HG03460 (cell line): ENCODE results near the gene PPAN.
A peak's percentile ranks its signal among the peaks of the same experiment; 100 is the strongest.

Experiments used
- ATAC-seq: cut with Tn5 transposase; IDR thresholded peaks from one replicate; pipeline ENCODE4 v1.9.1; 2021; ENCODE audit not compliant: unreplicated experiment

The PPAN gene, protein sequence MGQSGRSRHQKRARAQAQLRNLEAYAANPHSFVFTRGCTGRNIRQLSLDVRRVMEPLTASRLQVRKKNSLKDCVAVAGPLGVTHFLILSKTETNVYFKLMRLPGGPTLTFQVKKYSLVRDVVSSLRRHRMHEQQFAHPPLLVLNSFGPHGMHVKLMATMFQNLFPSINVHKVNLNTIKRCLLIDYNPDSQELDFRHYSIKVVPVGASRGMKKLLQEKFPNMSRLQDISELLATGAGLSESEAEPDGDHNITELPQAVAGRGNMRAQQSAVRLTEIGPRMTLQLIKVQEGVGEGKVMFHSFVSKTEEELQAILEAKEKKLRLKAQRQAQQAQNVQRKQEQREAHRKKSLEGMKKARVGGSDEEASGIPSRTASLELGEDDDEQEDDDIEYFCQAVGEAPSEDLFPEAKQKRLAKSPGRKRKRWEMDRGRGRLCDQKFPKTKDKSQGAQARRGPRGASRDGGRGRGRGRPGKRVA

DNA sequence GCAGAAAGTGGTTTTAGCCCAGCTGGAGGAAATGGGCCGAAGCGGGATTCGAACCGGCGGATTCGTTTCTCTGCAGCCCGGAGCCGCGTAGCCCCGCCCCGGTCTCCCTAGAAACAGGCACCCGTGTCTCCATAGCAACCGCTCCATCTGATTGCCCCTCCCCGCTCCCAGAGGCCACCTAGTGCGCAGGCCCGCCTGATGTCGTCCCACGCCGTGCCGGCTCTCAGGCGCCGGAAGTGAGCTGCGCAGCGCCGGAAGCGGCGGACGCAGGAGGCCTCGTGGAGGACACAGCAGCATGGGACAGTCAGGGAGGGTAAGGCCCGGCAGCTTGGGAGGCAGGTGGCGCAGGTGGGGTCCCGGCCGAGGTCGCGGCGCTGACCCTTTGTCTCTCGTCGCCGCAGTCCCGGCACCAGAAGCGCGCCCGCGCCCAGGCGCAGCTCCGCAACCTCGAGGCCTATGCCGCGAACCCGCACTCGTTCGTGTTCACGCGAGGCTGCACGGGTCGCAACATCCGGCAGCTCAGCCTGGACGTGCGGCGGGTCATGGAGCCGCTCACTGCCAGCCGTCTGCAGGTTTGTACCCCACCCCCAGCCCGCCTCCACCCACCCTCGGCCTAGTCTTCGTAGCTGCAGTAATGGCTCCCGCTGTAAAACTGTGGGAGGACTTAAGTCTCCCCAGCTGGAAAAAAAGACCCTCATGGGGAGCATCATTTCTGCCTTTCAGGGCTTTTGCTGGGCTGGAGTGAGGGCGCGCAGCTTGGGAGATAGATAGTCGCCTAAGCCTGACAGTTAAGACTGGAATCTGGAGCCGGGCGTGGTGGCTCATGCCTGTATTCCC is at the start of gene PPAN:
PPAN (plus strand) TSS at position 263 of the 837 bp plus-strand sequence; CDS start at position 296, 33 bp downstream.
- peak; percentile 44 for ATAC-seq

DNA sequence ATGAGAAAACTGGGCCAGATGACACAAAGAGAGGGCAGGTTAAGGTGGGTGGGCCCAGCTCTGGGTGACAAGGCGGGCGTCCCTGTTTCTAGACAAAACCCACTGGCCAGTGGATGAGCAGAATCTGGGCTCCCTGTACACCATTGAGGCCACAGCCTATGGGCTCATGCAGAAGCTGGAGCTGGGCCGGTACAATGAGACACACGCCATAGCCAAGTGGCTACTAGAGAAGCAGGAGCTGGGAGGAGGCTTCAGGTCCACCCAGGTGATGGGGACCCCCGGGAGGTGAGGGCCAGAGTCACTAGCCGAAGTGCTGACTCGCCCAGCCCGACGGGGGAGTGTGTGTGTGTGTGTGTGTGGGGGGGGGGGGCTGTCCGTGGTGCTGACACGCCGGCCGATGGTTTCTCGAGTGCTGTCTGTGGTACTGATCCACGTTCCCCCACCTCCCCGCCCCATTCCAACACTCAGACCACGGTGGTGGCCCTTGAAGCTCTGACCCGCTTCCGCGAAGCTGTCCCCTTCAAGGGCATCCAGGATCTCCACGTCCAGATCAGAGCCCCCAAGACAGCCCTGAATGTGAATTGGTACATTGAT is 44.3 kb upstream of the PPAN start:
- ATAC-seq = no peak

DNA sequence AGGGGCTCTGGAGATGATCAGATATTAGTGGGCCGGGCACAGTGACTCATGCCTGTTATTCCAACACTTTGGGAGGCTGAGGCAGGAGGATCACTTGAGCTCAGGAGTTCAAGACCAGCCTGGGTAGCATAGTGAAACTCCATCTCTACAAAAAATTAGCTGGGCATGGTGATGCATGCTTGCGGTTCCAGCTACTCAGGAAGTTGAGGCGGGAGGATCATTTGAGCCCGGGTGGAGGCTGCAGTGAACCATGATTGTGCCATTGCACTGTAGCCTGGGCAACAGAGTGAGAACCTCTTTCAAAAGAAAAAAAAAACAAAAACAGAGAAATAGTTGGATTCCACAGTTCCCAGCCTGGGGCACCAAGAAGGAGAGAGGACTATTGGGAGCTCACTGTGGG is 38.0 kb upstream of the PPAN start:
- no peak for ATAC-seq

DNA sequence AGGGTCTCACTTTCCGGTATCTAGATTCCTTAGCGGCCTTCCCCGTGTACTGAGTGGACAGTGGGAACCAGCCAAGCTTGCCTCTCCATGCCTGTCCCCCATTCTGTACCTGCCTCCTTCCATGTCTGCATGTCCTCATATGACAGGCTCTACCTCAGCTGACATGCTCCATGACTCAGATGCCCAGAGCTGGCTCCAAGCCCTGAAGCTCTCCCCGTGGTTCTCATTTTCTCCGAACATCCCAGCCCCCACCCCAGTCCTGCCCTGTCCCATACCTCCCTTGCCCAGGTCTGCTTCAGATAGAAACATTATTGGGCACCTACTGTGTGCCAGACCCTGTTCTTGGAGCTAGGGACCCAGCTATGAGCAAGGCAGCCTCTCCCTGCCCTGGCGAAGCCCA is 37.1 kb upstream of the PPAN start:
- no peak for ATAC-seq

DNA sequence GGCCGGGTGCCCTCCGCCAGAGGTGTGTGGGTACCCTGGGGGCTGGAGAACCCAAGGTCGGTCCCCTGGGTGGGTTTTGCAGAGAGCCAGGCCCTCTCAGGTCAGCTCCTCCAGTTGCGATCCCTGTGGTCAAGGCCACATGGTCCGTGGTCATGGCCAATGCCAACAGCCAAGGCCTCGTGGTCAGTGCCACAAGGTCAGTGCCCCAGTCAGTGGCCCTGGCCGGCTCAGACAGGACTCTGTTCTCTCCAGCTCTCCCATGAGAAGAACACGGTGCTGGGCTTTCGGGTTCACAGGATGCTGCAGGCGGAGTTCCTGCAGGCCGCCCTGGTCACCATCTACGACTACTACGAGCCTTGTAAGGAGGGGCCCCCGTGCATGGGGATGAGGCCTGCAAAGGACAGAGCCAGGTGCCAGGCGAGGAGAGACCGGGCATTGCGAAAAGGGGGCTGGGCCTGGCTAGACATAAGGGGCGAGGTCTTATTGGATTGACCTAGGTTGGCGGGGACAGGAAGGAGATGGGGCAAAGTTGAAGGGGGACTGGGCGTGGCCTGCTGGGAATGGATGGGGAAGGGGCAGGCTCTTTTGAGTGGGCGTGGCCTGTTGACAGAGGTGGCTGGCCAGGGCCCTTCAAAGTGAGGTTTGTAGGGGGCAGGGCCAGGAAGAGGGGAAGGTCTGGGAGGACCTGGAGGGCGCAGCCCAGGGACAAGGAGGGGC is 35.3 kb upstream of the PPAN start:
- no peak for ATAC-seq

DNA sequence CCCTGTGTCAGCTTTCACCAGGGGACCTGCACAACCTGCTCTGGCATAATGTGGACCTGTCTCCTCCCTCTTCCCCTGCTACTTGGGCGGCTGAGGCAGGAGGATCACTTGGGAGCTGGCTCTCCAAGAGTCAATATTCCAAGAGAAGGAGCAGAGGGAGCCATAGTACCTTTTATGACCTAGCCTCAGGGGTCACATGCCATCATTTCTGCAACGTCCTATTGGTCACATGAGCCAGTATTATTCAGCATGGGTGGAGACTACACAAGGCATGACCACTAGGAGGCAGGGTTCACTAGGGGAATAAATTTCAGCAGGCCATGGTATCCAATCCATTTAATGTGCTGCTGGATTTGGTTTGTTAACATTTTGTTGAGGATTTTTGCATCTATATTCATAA is 32.0 kb upstream of the PPAN start:
- ATAC-seq = no peak

DNA sequence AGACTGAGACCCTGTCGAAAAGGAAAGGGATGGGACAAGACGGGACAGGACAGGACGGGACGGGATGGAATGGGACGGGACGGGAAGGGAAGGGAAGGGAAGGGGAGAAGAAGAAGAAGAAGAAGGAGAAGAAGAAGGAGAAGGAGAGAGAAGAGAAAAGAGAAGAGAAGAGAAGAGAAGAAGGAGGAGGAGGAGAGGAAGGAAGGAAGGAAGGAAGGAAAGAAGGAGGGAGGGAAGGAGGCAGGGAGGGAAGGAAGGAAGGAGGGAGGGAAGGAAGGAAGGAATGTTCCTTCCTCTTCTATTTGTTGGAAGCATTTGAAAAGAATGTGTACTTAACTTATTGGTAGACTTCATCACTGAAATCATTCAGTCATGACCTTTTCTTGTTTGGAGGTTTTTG is 29.6 kb upstream of the PPAN start:
- no peak for ATAC-seq

DNA sequence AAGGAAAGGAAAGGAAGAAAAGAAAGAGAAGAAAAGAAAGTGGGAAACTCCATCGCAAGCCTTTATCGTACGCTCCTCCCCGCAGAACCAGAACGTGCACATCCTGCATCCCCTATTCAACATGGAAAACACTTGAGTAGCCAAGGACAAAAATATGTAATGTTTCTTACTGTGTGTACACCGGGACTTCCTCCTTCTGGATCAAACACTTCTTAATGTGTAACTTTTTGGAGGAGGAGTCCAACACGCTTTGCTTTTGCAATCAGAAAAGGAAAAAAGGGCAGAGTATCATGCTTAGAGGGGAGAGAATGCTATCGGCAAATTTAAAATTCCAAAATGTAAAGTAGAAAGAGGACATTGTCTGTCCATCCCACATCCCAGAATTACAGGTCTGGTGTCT is 27.8 kb upstream of the PPAN start:
- ATAC-seq = no peak

DNA sequence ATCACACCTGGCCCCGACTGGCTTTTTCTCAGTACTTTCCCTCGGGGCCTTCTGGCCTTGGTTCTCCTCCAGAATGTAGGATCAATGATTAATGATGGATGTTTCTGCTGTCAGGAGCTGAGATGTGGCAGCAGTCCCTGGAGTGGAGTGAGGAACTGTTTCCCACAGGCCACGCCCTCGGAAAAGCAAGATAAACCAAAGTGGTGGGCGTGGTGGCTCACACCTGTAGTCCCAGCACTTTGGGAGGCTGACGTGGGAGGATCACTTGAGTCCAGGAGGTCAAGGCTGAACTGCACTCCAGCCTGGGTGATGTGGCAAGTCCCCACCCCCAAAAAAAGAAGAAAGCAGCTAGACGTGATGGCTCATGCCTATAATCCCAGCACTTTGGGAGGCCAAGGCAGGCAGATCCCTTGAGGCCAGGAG is 27.1 kb upstream of the PPAN start:
- ATAC-seq = no peak

DNA sequence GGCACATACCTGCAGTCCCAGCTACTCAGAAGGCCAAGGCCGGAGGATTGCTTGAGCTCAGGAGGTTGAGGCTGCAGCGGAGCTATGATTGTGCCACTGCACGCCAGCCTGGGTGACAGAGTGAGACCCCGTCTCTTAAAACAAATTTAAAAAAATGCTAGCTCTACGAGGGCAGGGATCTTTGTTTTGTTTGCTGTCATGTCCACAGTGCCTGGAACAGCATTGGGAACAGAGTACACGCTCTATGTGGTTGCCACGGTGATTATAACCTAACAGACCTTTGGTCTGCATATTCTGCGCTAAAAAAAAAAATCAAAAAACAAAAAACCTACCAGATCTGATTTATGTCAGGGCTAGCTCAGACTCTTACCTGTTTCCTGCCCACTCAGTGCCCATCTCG is 22.3 kb upstream of the PPAN start:
- ATAC-seq = no peak

DNA sequence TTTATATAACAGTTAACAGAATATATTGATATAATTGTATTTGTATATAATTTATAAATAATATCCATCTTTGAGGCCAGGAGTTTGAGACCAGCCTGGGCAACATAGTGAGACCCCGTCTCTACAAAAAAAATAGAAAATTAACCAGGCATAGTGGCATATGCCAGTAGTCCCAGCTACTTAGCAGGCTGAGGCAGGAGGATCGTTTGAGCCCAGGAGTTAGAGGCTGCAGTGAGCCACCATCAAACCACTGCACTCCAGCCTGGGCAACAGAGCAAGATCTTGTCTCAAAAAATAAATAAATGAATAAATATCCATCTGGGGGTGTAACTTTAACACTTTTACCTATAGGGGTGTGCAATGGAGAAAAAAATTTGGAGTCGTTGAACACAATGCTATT is 21.4 kb upstream of the PPAN start:
- ATAC-seq = no peak

DNA sequence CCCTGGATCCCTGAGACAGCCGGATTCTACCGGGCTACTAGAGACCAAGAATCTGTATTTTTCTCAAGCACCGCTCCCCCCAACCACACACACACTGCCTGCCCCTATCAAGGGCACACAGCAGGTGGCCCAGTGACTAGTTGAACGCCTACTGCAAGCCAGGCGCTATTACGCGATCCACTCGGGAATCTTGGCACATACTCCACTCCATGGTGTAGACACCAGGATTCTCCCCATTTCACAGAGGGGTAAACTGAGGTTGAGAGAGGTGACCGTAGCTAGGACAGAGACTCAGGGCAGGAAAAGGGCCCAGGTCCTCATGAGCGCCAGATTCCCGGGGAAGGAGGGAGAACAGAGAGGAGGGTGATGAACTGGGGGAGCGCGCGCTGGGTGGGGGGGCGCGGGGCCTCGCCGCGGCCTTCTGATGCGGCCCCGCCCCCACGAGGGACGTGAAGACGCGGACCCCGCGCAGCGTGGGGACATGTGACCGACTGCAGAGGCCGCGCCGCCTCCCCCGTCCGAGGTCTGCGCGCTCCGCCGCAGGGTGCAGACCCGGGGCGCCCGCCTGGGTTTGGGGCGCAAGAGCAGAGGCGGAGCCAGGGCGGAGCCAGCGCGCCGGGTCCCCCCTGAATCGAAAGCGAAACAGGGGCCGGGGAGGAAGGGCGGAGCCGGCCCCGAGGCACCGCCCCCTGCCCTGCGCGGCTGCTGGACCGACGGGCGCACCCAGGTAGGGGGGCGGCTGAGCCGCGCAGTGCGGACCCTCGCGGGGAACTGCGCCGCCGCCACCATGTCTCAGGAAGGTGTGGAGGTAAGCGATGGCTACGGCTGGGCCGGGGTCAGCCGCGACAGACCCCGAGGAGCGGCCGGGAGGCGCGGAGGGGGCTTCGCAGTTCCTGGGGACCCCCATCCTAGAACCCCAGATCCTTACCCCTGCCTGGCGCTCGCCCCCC is 20.2 kb upstream of the PPAN start, which contains the start of gene SHFL:
SHFL (plus strand) TSS at position 677 of the 950 bp plus-strand sequence; CDS start at position 788, 111 bp downstream.
- peak; percentile 60 for ATAC-seq

DNA sequence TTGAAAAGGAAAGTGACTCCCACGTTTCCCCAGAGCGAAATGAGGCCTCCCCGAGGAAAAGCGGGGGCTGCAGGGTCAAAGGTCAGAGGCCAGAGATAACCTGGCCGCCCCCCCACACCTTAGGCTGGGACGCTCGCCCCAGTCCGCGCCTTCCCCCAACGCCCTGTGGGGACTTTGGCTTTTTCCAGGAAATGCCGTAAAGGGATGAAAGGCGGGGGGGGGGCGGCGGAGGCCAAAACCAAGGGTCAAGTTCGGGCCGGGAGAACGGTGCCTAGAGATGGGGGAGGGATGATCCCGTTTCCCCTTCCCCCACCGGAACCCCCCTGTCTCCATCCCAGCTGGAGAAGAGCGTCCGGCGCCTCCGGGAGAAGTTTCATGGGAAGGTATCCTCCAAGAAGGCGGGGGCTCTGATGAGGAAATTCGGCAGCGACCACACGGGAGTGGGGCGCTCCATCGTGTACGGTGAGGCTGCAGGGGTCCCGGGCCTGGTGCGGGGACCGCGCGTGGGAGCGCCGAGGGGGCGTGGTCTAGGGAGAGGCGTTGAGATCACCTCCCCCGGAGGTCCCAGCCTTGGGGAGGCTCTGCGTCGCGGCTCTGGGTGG is 19.5 kb upstream of the PPAN start:
- no peak for ATAC-seq

DNA sequence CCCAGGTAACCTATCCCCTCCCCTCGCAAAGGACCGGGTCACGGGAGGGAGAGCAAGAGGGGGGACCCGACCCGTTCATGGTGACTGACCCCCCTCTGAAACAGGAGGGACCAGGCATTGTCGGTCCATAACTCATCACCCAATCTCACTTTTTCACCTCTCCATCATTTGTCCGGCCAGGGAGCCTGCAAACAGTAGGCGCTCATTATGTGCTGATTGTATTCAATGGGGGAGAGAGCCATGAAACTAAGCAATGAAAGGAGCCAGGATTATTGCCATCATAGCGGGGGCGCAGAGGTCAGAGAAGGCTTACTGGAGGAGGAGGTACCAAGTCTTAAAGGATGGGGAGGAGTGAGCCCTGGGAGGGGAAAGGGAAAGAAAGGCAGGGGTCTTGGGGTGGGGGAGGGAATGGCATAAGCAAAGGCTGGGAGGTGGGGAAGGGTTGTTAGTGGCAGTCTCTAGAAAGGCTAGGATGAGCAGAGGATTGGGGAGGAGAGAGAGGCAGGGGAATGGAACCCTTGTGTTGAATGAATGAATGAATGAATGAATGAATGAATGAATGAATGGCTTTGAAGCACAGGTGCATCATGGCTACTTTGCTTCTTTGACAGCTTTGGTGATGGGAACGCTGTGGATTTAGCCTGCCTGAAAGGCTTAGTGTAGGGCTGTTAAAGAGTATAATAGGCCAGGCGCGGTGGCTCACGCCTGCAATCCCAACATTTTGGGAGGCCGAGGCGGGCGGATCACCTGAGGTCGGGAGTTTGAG is 18.7 kb upstream of the PPAN start:
- ATAC-seq = no peak

DNA sequence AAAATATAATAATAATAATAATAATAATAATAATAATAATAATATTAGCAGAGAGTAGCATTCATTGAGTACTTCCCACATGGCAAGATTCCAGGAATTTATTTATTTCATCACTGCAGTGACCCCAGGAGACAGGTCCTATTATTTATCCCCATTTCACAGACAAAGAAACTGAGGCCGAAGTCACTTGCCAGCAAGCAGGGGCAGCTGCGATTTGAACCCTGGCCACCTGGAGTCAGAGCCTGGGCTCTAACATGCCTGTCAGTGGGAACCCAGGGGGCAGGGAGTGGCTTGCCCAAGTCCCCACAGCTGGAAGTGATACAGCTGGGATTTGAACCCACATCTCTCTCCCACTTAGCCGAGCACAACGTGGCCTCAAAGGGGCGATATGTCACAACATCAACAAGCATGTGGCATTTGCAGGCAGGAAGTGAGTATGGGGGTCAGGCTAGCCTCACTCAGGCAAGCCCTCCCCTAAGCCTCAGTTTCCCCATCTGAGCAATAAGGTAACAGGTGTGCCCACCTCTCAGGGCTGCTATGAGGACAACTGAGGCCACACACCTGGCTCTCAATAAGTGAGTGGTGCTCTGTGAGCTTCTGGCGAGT is 17.1 kb upstream of the PPAN start:
- ATAC-seq = no peak

DNA sequence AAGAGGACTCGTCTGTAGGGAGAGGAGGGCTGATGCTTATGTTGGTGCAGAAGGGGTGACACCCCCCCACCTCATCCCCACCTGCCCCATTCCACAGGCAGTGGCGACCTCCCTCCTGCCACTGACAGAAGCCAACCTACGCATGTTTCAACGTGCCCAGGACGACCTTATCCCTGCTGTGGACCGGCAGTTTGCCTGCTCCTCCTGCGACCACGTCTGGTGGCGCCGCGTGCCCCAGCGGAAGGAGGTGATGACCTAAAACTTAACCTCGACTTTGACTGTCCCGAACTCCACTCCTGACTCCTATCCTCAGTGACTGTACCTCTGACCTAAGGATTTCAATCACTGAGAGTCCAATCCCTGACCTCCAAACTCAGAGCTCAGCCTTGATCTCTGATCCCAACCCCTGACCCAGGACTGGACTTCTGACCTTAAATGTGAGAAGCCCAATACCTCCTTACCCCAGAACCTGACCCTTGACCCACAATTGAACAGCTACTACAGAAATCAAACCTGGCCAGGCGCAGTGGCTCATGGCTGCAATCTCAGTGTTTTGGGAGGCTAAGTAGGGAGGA is 16.3 kb upstream of the PPAN start:
- no peak for ATAC-seq

DNA sequence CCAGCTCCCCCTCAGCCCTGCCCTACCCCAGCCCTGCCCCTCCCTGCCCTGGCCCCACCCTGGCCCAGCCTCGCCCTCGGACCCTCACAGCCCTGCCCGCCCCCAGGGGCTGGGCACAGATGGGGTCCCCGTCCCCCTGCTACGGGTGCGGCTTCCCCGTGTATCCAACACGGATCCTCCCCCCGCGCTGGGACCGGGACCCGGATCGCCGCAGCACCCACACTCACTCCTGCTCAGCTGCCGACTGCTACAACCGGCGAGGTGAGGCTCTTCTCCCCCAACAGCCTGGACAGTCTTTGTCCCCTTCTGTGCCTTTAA is 14.8 kb upstream of the PPAN start:
- no peak for ATAC-seq
